Measurements from ENCODE around the gene SPOCK3.

- TF ChIP-seq CTCF (IDR thresholded peaks at IDR 0.05; ENCODE audit: low read depth, low read length, missing input control) (no peak), ATF3 (IDR thresholded peaks at IDR 0.05) (no peak), SP1 (IDR thresholded peaks at IDR 0.05) (no peak), FOXA1 (IDR thresholded peaks at IDR 0.05) (no peak), MAX (IDR thresholded peaks at IDR 0.05) (no peak), GABPA (IDR thresholded peaks at IDR 0.05 in 1 of 2, conservative IDR thresholded peaks at IDR 0.05 in 1 of 2) (no peak)
Measured at GRCh38 chr4:166862032-166862431, 372.3 kb downstream of the SPOCK3 start.

All from liver (tissue), 3 donors.